Measurements from ENCODE around the gene BCL2L12. TPM values are rescaled to one million over a fixed set of nuclear protein-coding genes. Genes with fewer than 3 reads are reported as not detected.

The BCL2L12 gene
- total and polyA plus RNA-seq, 2 of the 13 experiments (the other 11 are each of a cell fraction or from before 2014, with no cell fraction given), result 26.8 to 40.8 TPM

GRCh38 chr19:49672131-49672919 lies 6.6 kb downstream of the BCL2L12 start (continued):
- TF ChIP-seq ARID4A (CRISPR knock-in tag; IDR thresholded peaks at IDR 0.05; ENCODE audit: borderline replicate concordance) (peak; percentile 80; the same call in 1 of the 2 replicates), CENPBD1 (CRISPR knock-in tag; IDR thresholded peaks at IDR 0.05; ENCODE audit: borderline replicate concordance, low read depth) (no peak), SMAD1 (CRISPR knock-in tag; IDR thresholded peaks at IDR 0.05; ENCODE audit: borderline replicate concordance, low read depth) (peak; percentile 86; the same call in 1 of the 2 replicates), ZNF263 (CRISPR knock-in tag; IDR thresholded peaks at IDR 0.05) (0 out of 2 replicates have a peak, but pooled peaks have one; percentile 36), ZBTB8A (CRISPR knock-in tag; IDR thresholded peaks at IDR 0.05; ENCODE audit: borderline replicate concordance, low read depth) (no peak), RFXANK (CRISPR knock-in tag; IDR thresholded peaks at IDR 0.05) (no peak), PBX3 (CRISPR knock-in tag; IDR thresholded peaks at IDR 0.05; ENCODE audit: borderline replicate concordance) (0 out of 2 replicates have a peak, but pooled peaks have one; percentile 43), CHD4 (IDR thresholded peaks at IDR 0.05; ENCODE audit: borderline replicate concordance, low read length) (no peak), RXRB (CRISPR knock-in tag; IDR thresholded peaks at IDR 0.05; ENCODE audit: borderline replicate concordance) (peak; percentile 58), KMT2A (CRISPR knock-in tag; IDR thresholded peaks at IDR 0.05) (peak; percentile 72), TBX2 (CRISPR knock-in tag; IDR thresholded peaks at IDR 0.05; ENCODE audit: borderline replicate concordance) (peak; percentile 74), ZNF704 (CRISPR knock-in tag; IDR thresholded peaks at IDR 0.05; ENCODE audit: borderline replicate concordance) (no peak), ZBTB42 (CRISPR knock-in tag; IDR thresholded peaks at IDR 0.05) (no peak), FOXK2 (IDR thresholded peaks at IDR 0.05) (peak; percentile 40; the same call in 1 of the 2 replicates), USF2 (IDR thresholded peaks at IDR 0.05; ENCODE audit: low read depth, low read length) (no peak), USF2 (CRISPR knock-in tag; IDR thresholded peaks at IDR 0.05; ENCODE audit: borderline replicate concordance) (no peak), SRSF1 (optimal IDR thresholded peaks at IDR 0.05; ENCODE audit: low read depth, low read length) (no peak), ZNF501 (CRISPR knock-in tag; IDR thresholded peaks at IDR 0.05) (peak; percentile 82), ASH2L (IDR thresholded peaks at IDR 0.05; ENCODE audit: insufficient read length, low read depth, low read length) (peak; percentile 59)

Measured in HepG2 (cell line).